Spleen (tissue), 7 donors: ENCODE data around the gene ITPKC.

ENCODE experiments used
- POLR2A ChIP-seq, 3 donors: fragments of 450-650 bp; IDR thresholded peaks; one replicate each; pipeline ENCODE4 v1.5.1; 2017; ENCODE audit warnings: antibody characterized with exemption in 3 of 3, mild to moderate bottlenecking in 1 of 3
- TF ChIP-seq, protein P1 (sequence below), 11 experiments: fragments of 200-600 bp in 7 of 11; fragments of 450-650 bp in 4 of 11; sonication (generic) in 4 of 11; IDR thresholded peaks in 8 of 11; conservative IDR thresholded peaks in 3 of 11; 1 replicate in 7 of 11; 2 replicates in 4 of 11; pipeline versions ENCODE4 v1.4.0 to v1.8.0; 2016 to 2021; ENCODE audit warnings: antibody characterized with exemption in 11 of 11, inconsistent platforms in 4 of 11, mild to moderate bottlenecking in 1 of 11
- donor health status: DM: no; HTN: no; CAD: no; lungs with moderate emphysema.
- donor health status: DM: no; HTN: no; CAD: no.
- donor health status: DM: no; HTN: no; CAD: no.

DNA sequence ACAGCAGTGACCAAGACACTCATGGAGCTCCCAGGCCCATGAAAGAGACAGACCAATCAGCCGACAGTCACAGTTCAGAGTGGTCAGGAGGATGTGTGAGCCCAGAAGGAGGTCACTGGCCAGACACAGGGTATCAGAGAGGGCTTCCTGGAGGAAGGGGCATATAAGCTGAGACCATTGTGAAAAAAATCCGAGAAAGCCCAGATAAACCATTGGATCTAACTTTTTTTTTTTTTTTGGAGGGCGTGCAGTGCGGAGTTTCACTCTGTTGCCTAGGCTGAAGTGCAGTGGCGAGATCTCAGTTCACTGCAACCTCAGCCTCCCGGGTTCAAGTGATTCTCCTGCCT is 4.2 kb downstream of the ITPKC start:
- TF ChIP-seq, protein P1, sequence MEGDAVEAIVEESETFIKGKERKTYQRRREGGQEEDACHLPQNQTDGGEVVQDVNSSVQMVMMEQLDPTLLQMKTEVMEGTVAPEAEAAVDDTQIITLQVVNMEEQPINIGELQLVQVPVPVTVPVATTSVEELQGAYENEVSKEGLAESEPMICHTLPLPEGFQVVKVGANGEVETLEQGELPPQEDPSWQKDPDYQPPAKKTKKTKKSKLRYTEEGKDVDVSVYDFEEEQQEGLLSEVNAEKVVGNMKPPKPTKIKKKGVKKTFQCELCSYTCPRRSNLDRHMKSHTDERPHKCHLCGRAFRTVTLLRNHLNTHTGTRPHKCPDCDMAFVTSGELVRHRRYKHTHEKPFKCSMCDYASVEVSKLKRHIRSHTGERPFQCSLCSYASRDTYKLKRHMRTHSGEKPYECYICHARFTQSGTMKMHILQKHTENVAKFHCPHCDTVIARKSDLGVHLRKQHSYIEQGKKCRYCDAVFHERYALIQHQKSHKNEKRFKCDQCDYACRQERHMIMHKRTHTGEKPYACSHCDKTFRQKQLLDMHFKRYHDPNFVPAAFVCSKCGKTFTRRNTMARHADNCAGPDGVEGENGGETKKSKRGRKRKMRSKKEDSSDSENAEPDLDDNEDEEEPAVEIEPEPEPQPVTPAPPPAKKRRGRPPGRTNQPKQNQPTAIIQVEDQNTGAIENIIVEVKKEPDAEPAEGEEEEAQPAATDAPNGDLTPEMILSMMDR (IDR thresholded peaks at IDR 0.05 in 8 of 11, conservative IDR thresholded peaks at IDR 0.05 in 3 of 11) = no peak
- no peak for TF ChIP-seq POLR2A (IDR thresholded peaks at IDR 0.05)
